Stimulated activated CD8-positive, alpha-beta memory T cell treated with anti-CD3 and anti-CD28 coated beads, Interleukin-2, amount 100 ng/mL, for 48 hours (primary cell): ENCODE measurements around the gene DDB1.
A peak's percentile ranks its signal among the peaks of the same experiment; 100 is the strongest.

Experiments used
- DNase-seq, 2 donors: peaks; one replicate each; pipeline ENCODE4 v3.0.0-alpha.2; 2020; ENCODE audit warnings: low read depth in 2 of 2

DDB1 gene

DNA sequence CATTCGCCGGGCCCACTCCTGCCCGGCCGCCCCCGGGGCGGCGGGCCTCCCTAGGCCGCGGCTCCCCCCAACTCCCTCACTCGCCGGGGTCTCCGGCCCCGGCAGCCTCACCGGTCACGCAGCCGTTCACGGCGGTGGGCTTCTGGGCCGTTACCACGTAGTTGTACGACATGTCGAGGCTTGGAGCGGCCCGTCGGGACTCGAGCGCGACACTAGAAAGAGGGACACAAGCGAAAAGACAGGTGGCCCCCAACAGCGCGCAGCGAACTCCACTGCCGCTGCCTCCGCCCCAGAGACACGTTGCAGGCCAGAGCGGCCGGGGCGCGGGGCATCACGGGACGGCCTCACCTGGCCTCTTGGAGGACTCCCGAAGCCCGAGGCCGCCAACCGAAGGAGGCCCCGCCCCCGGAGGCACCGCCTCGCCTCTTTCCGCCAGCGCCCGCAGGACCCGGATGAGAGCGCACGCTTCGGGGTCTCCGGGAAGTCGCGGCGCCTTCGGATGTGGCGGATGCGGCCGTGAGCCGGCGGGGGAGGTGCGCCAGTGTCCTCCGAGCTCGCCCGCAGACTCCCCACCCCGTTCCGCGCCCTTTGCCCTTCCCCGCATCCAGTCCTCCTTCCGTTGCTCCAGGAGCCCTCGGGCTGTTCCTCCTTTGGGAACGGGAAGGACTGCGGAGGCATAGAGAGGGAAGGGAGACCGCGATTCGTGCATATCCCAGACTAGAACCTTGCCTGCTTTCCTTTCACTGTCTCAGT, at the start of gene DDB1, which contains the start of gene TKFC:
Gene DDB1, minus strand, starts transcription at position 309 of the 753 bp plus-strand sequence. Its CDS starts 137 bp downstream, at position 172.
Gene TKFC, plus strand, starts transcription at position 432 of the 753 bp plus-strand sequence. CDS start 1,501 bp downstream, outside the sequence.
- DNase-seq = peak; percentile 97 to 98

DNA sequence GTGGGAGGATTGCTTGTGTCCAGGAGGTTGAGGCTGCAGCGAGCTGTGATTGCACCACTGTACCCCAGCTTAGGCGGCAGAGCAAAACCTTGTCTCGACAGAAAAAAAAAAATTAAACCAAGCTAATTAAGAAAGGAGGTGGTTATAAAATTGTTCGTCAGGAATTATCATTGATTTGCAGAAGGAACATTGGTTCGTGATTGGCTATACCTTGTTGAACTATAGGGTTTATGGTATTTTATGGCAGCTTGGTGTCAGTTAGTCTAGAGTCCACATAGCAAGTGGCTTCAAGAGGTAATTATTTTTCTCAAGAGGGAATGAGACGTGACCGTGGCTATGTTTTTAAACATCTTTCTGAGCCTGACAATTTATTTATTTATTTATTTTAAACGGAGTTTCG, 48.0 kb upstream of the DDB1 start:
- DNase-seq = no peak

DNA sequence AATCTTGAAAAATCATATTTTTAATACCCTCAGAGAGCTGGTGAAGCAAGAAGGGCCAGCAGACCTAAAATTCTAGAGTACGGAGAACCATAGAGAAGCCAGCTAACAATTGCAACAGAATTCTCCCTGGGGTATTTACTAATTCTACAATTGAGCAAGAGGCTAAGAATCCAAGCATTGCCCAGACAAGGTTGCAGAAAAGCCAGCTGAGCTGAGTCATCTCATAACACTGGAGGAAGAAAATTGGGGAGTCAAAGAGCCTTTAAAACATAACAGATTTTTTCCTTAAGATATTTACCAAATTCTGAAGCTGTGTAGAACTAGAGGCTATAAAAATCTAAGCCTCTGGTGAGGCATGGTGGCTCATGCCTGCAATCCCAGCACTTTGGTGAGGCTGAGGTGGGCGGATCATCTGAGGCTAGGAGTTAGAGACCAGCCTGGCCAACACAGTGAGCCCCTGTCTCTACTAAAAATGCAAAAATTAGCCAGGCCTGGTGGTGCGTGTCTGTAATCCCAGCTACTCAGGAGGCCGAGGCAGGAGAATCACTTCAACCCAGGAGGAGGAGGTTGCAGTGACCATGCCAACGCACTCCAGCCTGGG, 45.9 kb upstream of the DDB1 start:
- no peak for DNase-seq

DNA sequence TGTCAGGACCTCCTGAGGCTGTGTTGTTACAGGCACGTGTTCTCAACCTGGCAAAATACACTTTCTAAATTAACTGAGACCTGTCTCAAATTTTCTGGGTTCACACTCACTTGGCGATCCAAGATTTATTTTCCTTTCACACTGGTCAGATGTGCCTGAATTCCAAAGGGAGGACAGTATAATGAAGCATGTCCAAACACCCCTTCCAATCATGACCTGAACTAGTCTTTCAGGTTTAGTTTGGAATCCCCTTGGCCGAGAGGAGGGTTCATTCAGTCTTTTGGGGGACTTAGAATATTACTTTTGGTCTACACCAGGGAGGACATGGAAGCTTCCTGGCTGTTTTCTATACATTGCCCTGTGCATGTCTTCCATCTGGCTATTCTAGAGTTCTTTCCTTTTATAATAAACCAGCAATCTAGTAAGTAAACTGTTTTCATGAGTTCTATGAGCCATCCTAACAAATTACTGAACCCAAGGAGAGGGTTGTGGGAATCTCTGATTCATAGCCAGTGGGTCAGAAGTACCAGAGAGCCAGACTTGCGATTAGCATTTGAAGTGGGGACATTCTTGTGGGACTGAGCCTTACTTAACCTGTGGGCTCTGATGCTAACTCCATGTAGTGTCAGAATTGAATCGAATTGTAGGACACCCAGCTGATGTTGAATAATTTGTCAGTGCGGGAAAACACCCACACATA, 44.7 kb upstream of the DDB1 start:
- no peak for DNase-seq

DNA sequence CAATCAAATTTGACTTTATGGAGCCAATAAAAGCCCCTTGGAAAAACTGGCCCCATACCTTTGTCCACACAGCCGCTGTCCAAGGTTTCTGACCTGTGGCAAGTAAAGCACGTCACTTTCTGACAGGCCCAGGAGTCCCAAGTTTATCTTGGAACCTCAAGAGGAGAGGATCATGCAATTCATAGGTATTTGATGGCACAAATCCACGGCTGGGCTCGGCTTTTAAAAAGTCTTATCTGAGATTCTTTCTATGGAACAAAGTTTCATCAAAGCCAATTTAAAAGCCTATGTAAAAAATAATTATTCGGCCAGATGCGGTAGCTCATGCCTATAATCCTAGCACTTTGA, 42.8 kb upstream of the DDB1 start:
- no peak for DNase-seq

DNA sequence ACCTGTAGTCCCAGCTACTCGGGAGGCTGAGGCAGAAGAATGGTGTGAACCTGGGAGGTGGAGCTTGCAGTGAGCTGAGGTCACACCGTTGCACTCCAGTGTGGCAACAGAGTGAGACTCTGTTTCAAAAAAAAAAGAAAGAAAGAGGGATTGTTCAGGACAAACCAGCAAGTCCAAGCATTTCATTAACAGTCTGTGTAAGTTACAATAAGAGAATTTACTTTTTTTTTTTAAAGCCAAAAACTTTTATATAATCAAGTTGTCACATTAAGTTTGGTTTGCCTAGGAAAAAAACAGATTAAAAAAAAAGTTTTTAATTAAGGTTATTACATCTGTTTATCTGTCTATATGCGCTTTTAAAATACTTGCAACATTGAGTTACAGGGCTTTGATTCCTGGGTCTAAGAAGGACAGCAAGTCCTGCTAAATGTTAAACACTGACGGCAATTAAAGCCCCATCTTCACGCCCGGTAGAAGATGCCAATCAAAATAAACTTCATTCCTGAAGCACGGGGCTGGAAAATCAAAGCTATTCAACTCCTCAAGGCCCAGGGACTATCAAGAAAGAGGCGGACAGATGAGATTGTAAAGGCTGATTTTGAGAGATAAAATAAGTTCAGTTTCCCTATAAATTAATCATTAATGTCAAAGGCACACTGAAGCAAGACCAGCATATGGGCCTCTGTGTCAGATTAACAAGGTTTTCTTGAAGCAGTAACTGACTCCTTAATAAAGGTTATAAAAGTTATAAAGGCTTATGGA, 39.9 kb upstream of the DDB1 start:
- DNase-seq = no peak

DNA sequence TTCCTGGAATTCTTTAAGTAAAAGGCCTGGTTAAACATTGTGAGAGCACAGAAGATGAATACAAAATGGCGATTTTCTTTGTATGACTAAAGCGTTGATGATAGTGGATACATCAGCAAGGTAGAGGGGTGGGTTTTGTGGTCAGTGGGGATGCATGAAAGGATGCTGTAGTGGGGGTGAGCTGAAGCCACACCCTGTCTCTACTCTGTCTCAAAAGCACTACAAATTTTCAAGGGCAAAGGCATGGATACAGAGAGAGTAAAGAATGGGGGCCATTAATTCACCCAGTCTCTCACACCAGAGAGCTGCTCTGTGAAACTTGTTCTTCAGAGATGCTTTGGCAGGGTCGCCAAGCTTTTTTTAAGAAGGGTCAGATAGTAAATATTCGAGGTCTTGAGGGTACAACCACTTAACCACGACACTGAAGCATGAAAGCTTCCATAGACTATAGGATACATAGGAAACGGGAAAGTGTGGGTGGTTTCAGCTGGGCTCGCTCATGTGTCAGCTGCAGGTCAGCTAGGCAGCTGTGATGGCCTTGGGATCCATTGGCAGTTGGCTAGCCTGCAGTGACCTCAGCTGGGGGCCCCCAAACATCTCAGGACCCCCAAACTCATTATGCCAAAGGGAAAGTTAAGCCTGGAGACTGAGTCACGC, 37.6 kb upstream of the DDB1 start:
- DNase-seq = no peak

DNA sequence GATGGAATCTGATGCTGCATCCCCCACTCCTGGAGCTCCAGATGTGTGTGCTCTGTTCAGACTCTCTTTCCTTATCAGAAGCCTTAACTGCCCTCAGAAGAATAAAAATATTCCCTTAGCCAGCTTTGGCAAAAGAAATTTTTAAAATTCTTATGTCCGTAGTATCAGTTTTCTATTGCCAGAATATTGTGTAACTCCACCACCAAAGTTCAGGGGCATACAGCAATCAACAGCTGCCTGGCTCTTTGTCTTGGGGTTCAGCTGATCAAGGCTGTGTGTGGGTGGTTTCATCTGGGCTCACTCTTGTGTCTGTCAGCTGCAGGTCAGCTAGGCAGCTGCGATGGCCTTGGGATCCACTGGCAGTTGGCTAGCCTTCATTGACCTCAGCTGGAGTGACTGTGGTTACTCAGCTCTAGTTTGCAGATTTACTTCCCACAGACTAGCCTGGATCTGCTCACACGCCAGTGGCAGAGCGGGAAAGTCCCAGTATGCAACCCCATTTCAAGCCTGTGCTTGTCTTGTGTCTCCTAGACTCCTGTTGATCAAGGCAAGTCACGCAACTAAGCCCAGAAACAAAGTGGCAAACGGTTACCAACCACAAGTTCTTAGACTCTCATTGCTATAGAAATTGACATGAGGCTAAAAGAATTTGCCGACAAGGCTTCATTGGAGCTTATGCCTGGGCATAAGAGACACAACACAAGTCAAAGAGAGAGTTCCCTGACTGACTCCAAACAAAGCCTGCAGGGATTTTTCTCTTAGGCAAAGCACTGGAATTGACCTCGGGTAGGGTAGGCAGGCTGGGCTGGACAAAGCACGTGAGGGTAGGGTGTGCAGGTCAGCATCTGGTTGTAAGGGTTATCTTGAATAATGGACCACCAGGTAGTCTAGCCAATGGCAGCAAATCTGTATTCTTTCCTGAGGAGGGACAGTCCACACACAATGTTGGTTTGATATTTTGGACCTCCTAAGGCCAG, 36.8 kb upstream of the DDB1 start:
- no peak for DNase-seq

DNA sequence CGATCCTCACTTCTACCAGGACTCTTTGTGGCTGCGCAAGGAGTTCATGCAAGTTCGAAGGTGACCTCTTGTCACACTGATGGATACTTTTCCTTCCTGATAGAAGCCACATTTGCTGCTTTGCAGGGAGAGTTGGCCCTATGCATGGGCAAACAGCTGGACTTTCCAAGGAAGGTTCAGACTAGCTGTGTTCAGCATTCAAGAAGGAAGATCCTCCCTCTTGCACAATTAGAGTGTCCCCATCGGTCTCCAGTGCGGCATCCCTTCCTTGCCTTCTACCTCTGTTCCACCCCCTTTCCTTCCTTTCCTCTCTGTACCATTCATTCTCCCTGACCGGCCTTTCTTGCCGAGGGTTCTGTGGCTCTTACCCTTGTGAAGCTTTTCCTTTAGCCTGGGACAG, 35.7 kb upstream of the DDB1 start:
- DNase-seq = no peak

DNA sequence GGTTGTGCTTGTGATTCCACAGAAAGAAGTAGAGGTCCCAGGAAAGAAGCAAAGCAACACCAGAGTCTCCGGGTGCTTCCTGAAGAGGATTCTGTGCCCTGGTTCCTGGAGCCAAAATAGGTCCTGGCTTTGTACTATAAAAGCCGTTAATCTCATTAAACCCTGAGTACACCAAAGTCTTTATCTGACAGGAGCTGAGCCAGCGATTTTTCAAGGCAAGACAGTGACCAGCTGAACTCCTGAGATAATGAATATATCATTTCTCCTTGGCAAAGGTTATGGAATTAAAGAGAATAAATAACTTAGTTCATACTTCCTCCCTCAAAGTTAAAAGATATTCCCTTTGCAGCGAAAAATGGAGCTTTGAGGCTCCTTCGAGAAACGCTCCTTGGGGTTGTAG, 34.5 kb upstream of the DDB1 start:
- no peak for DNase-seq

DNA sequence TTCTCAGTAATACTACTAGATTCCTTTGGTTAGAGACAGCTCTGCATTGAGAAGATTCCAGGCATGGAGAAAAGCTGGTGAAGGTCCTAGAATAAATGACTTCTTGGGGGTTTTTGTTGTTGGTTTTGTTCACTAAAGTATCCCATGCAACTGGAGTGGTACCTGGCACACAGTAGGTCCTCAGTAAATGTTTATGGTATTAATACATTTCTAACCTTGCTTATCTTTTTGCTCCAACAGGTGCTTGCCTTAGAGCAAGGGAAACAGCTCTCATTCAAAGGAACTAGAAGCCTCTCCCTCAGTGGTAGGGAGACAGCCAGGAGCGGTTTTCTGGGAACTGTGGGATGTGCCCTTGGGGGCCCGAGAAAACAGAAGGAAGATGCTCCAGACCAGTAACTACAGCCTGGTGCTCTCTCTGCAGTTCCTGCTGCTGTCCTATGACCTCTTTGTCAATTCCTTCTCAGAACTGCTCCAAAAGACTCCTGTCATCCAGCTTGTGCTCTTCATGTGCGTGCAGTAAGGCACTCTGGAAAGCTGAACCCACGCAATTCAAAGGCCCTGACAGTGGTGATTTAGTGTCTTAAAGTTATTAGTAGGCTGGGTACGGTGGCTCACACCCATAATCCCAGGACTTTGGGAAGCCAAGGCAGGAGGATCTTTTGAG, 31.2 kb upstream of the DDB1 start:
- DNase-seq = no peak

DNA sequence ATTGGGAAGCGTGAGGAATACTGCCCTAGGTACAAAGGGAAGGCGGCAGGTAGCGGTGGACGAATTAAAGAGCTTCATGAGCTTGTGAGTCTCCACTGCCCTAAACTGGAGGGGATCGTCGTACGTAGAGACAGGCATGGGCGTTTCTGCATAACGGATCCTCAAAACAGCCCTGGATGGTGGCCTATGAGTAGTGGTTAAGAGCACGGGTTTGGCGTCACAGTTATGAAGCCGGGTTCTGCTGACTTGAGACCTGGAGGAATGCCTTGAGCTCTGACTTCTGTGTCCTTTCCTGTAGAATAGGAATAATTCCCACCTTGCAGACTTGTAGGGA, 29.6 kb upstream of the DDB1 start:
- DNase-seq = no peak

DNA sequence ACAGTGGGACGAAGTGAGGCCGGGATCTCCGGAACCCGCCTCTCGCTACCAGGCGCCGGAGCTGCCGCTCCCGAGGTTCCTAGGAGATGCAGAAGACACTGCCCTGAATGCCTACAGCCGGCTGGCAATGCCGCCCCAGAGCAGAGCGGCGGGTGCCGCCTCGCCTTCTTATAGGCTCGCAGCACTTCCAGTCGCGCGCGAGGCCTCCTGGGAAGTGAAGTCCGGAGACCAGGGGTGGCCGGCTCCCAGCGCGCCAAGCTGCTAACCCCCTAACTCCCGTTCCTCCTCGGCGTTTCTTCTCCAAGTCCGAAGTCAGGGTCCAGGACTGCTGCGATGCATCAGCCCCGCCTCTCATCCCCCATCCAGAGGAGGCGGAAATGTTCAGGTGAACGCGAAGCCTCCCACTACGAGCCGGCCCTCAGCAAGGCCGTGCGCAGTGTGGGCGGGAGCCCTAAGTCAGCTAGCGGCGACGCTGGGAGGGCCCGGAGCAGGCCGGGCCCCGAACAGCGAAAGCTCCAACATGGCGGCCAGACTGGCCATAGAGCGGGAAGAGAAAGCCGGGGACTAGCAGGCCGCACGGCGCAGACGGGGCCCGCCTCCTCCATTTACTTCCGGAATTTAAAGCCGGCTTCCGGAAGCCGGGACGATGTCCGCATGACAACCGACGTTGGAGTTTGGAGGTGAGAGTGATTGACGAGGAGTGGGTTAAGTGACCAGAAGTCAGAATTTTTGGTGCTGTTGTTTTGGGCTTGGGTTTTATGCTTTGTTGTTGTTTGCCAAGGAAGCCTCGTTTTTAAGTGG, 29.0 kb upstream of the DDB1 start, which contains the start of the genes CYB561A3 and TMEM138:
Gene CYB561A3, minus strand, starts transcription at position 142 of the 801 bp plus-strand sequence. CDS start 5,169 bp downstream, outside the sequence.
Gene TMEM138, plus strand, starts transcription at position 634 of the 801 bp plus-strand sequence. CDS start 2,017 bp downstream, outside the sequence.
- peak; percentile 89 to 90 for DNase-seq

DNA sequence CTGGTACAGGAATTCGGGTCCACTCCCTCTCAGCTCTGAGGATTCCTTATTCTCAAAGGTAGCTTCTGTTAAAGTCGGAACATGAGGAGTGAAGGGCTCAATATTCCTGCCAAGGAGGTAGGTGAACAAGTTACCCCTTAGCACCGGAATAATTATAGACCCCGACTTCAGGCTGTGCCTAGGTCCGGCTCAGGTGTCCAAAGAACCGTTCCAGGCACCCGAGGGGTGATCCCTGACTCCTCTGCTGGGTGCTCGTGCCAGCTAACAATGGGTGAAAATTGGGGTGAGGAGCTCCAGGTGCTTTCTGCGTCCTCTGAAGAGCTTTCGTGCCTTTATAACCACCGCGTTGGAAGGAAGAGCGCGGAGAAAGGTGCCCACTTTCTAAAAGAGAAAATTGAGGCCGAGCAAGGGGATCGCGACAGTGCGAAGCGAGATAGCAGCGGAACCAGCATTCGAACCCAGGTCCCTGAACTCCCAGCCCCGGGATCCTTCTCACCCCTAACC, 28.4 kb upstream of the DDB1 start:
- no peak for DNase-seq

DNA sequence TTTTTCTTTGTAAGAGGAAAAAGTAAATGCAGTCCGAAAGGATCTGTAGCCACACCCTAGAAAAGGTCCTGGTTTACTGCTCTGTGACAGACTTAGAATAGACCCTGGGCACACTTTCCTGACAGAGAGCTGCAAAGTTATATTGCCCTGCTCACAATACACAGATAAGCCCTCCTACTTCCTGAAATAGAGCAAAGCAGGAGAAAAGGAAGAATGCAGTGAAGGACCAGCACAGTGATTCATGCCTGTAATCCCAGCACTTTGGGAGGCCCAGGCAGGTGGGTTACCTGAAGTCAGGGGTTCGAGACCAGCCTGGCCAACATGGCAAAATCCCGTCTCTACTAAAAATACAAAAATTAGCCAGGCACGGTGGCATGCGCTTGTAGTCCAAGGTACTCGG, 26.6 kb upstream of the DDB1 start:
- no peak for DNase-seq

DNA sequence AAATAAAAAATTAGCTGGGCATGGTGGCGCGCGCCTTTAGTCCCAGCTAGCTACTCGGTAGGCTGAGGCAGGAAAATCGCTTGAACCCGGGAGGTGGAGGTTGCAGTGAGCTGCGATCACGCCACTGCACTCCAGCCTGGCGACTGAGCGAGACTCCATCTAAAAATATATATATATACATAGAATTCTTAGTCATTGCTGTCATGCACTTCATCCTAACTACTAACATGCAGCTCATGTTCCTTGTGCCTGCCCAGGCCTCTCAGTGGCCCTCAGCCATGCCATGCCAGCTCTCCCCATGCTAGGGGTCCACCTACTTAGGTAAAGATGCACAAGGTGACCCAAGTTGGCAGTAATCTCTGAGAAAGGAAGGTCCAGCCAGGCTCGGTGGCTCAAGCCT, 25.7 kb upstream of the DDB1 start:
- no peak for DNase-seq

DNA sequence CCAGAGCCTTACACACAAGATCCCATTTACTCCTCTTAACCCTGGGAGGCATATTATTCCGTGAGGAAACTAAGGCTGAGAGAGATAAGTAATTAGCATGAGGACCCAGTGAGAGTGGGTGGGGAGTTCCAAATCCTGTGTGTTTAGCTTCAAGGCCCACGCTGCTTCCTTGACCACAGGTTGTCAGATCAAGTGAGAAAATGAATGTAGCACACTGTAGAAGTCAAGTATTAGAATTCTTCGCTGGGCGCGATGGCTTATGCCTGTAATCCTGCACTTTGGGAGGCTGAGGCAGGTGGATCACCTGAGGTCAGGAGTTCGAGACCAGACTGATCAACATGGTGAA, 25.0 kb upstream of the DDB1 start:
- no peak for DNase-seq

DNA sequence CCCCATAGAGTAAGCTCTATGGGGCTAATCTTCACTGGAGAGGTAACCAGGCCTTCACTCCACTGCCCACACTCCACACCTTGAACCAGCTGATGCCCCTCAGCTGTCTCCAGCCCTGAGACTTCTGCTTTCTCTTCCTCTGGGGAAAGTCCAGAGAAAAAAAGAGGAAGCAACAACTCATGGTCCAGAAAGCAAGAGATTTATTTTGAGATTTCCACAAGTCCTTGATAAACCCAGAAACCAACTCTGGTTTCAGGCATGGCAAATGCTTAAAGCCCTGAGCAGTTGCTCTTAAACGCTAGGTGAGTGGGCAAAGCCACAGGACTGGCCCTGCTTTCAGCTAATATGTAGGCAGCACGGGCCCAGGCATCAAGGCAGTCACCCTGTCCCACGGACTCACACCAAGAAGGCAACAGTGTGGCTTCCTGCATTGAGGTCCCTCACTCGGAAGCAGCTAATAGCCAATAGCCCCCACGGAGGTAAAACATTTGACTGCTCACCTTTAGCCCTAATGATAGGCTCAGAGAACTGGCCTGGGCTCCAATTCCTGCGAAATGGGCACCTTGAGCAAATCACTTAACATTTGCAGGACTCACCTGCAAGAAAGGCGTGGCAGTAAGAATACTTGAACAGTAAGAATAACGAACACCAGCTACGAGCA, 24.5 kb upstream of the DDB1 start:
- DNase-seq = no peak
